Right lung (tissue), 5 donors: ENCODE measurements around the gene SHISAL1. TPM values are rescaled to one million over a fixed set of nuclear protein-coding genes. Genes with fewer than 3 reads are reported as not detected.

Source experiments
- DNase-seq, 2 donors: peaks; one replicate each; pipeline ENCODE4 v3.0.0-alpha.2; 2013
- polyA plus RNA-seq, 5 donors: library from polyadenylated mRNA; unstranded; fragments of 120-200 nt; gene quantifications; one replicate each; pipeline versions ENCODE4 v1.2.1 to v1.2.3, GENCODE V29; 2013; ENCODE audit warnings: inconsistent platforms in 1 of 5, low replicate concordance in 1 of 5; ENCODE audit not compliant: insufficient read length in 5 of 5, insufficient read depth in 1 of 5

The SHISAL1 gene
- polyA plus RNA-seq, 5 donors, result 0.60 to 1.7 (median 0.98) TPM

DNA sequence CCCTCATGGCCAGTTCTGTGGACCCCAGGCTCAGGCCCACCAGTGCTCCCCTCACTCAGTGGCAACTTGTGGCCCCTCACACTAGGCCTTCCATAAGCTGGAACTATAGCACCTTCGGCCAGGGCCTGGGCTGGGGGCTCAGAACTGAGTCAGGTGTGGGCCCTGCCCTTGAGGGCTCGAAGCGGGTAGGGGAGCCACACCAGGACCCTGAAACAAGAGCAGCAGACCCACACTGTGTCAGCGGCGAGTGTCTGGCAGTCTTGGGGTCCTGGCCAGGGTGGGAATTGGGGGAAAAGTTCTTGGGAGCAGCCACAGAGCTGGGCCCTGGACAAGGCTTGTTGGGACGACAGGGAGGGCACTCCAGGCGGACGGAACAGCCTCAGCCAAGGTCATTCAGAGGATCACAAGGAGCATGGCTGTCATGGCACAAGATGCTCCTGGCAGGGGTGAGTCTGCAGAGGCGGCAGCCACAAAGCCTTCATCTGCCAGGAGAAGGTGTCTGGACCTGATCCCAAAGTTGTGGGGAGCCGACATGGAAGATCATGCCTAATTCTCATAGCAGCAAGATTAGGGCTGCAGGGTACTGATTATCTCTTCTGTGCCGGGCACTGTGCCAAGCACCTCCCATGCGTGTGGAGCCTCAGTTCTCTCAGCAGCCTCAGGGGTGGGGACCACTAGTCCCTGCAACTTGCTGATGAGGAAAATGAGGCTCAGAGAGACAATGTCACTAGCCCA is 50.7 kb downstream of the SHISAL1 start:
- DNase-seq, result no peak

DNA sequence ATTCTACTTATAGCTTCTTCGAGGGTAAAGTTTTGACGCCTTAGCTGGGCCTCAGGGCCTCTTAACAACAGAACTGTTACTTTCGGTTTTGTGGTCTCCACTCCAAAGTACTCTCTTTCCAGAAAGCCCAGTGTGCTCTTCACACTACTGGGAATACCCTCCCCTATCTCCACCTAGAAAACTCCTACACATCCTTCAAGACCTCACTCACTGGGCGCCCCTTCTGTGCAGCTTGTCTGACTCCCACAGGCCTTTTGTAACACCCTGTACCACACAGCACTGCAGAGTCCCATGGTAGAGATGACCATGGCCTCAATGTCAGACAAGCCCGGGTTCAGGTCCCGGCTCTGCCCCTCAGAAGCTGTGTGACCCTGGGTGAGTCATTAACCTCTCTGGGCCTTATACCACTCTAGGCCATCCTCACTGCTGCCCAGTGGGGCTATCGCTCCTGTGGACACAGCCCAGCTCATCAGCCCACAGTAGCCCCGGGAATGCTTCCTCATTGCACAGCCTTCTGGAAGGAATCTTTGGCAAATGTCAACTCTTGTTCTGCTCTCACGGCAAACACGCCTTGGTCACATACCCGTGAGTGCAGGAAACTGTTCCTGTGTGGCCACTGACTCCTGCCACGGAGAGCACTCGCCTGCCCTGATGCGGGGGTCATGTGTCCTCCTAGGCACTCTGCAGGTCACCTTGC is 51.4 kb downstream of the SHISAL1 start:
- DNase-seq, result no peak

DNA sequence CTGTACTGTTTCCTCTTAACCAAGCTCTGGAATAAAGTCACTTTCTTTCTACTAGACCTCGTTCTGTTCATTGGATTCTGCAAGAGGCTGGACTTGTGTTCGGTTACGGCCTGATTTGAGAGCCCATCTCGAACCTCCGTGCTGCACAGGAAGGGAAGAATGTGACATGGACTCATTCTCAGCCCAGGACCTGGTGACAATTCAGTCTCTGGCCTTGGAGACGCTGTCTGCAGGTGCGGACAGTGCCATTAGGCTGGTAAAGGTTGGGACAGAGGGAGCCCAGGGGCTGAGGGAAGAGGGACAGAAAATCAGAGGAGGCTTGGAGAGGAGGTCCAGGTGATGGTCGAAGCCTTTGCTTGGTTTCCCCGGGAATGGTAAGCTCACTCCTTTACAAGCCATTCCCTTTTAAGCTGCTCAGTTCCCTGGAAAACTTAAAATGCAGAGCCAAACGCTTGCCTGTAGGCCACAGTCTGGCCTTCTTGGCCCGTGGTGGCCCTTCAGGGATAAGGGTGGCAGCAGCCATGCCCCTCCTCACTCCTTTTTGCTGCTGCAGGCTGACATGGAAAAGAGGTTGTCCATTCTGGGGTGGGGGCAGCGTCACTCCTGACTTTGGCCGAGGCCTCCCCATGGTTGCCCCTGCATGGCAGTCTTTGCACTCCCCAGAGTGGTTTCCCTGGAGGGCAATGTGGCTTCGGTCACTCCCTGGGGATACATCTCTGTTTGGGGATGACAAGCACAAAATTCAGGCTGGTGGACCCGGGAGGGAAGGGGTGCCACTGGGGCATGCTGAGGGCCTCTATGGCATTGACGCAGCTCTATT is 52.3 kb downstream of the SHISAL1 start:
- DNase-seq, result no peak

DNA sequence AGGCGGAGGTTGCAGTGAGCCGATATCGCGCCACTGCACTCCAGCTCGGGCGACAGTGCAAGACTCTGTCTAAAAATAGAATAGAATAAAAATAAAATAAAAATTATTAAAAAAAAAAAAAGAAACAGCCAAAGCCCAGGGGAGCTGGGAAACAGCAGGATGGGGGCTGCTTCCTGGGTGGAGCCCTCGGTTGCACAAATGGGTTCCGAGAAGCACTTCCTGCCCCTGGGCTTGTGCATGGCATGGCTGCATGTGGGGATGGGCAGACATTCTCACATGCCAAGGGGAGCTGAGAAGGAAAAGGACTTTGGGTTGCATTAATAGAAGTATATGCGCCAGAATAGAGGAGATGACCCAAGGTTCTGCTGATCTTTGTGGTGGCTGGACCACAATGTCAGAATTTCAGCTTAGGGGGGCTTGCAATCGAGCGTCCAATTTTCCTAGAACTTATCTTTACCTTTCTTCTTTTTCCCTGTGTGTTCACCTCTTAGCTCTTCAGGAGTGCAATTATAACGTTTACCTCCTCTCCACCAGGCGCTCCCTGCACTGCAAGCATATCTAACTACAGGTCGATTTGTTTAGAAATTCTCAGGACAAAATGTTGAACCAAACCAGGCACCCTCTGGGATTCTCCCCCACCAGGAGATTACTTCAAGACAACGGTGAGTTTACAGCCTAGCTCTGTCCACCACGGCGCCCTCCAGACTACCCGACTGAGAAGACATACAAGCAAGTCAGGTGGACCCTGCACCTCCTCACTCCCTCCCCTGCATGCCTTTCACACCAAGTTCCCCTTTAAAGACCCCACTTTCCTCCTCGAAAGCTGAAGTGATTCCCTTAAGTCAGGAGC is 53.2 kb downstream of the SHISAL1 start:
- DNase-seq, result no peak

DNA sequence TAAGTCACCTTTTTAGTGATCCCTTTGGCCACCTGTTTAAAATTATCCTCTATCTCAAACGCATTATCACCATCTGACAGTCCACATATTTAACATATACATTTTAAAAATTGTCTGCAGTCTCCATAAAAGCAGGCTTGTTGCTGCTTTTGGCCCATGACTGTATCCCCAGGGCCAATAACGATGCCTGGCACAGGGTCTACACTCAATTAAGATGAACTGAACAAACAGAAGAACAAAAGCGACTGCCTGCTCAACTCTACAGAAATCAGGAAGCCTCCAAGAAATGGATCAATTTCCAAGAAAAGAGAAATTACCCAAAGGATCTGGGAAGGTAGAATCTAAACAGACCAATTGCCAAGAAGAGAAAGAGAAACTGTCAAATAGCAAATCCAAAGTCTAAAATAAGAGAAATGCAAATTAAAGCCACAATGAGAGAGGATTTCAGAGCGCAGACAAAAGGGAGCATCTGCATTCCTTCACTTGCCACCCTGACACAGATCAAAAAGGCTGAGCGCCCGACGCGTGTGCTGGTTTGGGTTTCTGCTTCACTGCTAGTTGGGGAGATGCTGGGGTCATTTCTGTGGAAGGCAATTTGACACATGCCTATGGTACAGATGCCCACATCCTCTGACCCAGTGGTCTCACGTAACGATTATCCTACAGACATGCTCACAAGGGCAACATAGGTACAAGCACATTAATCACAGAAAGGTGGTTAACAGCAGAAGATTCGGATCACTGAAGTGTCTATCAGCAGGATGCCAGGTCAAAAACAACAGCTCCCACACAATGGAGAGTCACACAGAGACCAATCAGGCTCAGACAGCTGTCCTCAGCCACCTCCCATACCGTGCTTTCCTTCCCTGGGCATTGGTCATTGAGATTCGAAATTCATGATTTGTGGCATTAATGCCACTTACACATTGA is 55.9 kb downstream of the SHISAL1 start:
- no peak for DNase-seq

DNA sequence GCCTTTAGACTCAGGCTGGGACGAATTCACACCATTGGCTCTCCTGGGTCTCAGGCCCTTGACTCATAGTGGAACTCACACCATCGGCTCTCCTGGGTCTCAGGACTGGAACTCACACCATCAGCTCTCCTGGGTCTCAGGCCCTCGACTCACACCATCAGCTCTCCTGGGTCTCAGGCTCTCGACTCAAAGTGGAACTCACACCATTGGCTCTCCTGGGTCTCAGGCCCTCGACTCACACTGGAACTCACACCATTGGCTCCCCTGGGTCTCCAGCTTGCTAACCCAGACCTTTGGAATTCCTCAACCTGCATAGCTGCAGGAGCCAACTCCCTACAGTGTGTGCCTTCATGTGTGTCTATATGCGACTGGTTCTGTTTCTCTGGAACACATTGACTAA is 56.7 kb downstream of the SHISAL1 start:
- no peak for DNase-seq

DNA sequence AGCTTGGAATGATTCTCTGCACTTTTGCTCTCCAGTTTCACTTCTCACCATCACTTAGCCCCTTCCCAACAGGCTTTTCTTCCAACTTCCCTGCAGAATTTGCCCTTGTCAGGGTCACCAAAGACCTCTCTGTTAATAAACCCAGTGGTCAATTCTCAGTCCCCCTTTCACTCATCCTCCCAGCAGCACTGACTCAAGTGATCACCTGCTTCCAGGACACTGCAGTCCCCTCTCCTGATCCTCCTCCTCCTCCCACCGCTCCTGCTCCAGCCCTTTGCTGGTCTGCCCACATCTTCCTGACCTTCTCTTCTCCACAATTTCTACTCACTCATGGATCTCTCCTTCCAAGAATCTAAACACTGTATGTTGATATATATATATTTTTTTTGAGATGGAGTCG is 57.9 kb downstream of the SHISAL1 start:
- DNase-seq, result no peak

DNA sequence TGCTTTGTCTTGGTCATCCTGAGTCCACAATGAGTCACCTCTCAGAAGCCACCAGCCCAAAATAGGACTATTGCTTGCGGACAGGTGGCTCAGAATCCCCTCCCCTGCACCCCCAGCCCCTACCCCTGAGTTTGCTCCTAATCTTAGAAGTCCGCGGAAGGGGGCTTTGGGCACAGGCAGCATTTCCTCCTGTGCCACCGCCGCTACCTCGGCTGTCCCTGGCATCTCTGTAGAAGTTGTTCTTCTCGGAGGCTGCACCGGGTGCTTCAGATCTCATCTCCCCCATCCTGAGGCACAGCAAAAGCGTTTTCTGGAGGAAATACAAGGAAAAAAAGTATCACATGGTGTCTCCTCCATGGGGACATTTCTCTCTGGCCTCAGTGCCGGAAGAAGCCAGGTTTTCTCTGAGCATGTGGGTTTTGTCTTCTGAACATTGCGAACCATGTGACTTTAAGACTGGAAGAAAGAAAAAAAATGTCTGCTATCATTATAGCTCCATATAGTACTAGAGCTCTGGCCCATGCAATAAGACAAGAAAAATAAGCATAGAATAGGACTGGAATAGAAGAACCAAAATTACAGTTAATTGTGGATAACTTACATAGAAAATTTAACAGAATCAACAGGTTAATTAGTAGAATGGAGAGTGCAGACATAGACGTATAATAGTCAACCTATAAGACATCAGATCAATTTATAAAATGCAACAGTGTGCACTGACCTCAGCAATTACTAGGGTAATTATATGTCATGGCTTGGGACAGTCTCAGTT is 63.2 kb downstream of the SHISAL1 start:
- DNase-seq, result no peak

DNA sequence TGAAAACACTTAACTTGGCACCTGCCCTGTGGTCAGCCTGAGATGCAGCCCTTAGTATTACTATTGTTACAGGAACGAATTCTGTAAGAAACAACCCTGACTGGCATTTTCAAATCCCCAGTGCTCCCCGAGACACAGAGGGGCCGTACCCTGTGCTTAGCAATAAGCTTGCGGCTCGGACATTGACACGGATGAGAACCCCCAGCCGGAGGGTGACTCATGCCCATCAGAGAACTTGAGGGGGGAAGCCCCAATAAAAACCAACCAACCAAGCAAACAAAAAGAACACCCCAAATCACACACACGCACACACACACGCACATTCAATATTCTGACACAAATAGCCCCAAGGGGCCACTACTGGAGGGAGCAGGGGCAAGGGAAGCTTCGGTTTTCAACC is 63.8 kb downstream of the SHISAL1 start:
- no peak for DNase-seq

DNA sequence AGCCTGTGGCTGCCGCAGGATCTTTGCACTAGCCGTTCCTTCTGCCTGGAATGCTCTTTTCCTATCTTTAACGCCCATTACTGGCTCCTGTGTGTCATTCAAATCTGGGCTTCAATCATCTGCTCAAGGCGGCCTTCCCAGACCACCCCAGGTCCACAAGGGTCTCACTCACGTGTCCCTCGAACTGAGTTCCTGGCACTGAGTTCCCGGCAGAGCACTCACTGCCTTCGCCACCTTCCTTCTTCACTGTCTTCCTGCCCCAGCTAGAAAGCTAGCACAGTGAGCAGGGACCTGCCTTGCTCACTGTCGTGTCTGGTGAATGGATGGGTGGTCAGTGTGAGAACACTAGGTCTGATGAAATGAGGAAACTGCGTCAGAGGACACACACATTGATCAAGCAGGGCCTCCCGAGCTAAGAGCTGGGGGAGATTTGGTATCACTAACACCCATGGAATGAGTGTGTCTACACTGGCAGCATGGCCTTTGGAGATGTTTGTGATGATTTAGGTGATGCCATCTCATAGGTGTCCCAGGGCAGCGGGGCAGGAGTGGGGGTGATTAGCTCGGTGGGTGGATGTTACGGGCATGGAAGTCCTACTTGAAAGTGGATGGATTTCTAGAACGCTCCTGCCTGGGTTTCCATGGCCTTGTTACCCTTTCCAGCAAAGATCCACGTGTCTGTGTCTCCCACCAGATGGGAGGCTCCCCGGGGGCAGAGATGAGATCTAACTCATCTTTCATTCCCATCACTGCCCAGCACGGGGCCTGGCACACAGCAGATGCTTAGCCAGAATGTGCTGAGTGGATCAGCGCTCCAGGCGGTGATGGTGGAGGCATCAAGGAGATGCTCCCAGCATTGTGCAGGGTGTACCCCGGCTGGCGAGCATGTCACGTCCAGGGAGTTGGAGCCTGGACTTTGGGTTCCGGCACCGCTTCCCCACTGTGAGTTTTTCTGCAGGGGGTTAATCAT is 64.5 kb downstream of the SHISAL1 start:
- no peak for DNase-seq

DNA sequence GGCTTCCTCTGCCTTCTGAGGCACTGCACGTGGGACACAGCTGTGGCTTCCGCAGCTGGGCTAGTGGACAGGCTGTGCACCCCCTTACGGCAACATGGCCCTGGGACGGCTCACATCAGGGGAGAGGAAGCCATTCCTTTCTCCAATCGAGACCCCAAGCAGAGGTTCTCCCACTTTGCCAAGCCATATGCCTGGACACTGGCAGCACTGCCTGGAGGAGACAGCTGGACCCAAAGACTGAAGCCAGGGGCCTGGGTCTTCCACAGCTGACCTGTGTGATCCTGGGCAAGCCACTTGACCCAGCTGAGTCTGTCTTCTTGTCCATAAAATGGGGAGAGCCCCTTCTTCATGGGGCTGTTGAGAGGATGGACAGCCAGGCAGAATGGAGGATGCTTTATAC is 65.4 kb downstream of the SHISAL1 start:
- DNase-seq, result no peak

DNA sequence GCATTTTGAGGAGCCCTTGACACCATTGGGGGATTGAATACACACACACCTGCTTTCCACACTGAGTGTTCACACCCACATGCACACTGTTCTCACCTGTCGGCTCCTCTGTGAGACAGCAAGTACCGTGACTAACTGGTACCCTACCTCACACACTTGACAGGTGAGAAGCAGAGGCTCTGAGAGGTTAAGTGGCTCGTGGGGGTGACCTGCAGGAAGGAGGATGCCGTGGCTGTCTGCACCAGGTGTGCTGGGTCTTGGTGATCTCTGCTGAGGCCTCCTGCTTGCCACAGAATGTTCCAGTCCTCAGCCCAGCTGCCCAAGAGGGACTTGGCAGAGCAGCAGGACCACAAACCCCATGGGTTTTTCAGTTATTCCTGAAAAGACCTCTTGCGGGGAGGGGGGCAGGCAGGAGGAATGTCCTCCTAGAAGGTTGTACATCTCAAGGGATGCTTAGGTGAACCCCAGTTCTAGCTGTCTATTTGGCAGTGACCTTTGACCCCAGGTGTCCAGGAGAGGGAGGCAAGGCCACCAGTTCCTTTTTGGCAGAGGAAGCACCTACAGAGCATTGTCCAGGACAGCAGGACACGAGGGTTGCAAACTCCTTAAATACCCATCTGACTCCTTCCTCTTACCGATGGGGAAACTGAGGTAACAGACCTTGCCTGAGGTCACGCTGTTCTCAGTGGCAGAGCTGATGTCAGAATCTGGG is 66.0 kb downstream of the SHISAL1 start:
- no peak for DNase-seq

DNA sequence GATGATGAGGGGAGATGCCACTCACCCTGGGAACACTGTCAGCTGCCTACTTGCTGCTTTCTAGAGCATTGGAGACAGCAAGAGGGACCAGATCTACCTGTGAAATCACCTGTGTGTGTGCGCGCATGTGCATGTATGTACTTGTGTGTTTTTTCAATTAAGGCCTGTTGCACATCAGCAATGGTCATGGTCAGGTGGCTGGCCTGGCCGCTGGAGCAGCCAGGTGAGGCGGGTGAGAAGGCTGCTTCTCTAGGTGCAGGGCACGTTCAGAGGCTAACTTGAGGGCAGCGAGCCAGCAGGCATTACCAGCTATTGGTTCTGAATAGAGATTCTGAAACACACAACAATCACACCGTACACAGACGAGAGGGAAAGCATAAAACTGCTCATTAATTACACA is 66.9 kb downstream of the SHISAL1 start:
- no peak for DNase-seq

DNA sequence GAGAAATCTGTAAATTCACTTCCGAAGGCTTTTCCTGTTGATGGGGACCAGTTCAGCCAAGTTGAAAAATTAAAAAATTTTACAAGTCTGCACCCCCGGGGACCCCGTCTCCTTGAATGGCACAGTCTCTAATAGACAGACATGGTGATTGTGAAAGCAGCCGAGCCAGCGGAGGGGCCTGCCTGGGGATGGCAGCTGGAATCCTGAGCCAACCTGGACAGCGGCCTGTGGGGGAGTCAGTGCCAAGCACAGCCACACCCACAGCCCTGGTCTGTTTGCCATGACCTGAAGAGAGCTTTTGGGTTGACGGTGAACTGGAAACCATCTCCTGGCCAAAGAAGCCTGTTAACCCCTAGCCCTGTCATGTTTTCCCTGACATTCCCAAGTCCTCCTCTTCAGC is 67.3 kb downstream of the SHISAL1 start:
- DNase-seq, result no peak

DNA sequence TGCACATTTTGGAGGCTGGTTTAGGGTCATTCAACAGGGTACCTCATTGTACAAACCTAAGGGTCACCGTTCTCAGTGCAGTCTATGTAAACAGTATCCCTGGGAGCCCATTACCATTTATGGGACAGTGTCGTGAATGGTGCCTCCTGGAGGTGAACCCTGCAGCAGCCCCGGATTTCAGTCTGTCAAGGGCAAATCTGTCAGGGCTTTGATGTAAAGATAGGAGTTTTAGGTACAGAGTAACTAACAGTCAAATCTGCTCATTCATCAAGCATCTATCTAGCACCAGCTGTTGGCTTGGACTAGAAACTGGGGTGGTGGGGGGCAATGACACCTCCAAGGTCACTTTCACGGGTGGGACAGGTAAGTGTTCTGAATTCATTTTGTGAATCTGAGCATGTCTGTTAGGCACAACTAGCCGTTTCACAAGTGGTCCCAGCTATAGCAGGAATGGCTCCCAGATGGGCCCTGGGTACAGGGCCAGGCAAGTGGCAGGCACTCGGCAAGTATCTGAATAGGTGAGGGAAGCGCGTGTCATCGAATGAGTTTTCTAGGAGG is 68.4 kb downstream of the SHISAL1 start:
- DNase-seq, result no peak

DNA sequence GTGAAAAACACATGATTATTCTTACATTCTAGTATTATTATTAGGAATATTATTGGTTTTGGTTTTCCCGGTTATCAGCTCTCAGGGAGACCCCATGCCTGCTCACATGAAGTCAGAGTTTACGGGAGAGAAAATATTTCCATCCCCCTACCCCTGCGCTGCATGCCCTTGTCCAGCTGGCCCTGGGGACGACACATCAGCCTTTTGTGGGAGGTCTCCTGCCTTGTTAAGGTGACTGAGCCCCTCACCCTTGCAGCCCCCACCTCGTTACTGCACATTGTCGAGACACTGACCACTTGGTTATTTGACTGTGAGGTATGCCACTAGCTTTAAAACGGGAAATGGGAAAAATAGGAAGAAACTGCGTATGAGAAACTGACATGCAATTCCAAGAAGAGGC is 69.0 kb downstream of the SHISAL1 start:
- no peak for DNase-seq

DNA sequence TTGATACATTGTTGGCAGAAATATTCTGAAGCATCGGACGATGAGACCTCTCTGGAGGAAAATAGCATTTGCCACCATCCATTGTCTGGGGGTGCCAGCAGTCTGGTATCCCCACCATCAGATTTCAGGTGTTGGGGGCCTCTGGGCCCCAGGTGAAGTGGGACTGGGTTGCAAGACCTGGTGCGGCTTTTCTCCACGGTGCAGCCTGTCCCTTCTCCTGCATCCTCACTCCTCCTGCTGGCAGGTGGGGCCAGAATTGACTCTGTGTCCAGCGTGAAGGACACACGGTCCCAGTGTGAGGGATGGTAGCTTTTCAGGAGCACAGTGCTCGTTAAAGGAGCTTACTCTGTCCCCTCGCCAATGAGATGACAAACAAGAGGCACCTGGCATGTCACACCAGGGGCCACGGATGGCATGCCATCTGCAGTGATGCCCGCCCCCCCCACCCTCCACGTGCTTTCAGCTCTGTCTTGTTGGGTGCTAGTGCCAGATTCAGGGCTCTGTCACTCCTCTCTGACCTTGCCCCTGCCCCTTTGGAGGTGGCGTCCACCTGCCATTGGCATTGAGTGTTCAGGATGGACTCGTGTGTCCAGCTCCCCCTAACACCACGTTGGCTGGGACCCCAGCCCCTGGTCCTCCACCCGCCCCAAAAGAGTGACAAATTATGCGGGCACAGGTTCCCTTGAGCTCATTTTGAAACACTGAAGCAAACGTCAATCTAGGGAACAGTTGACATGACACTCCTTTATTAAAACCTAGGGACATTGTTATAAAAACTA is 69.6 kb downstream of the SHISAL1 start:
- no peak for DNase-seq
